Prostate gland (tissue), 2 donors: Measurements from ENCODE around the gene KDM4B. TPM values are rescaled to one million over a fixed set of nuclear protein-coding genes. Genes with fewer than 3 reads are reported as not detected.

Experiments used
- DNase-seq: peaks from one replicate; pipeline ENCODE4 v3.0.0-alpha.2; 2019; ENCODE audit warnings: low spot score
- H3K27ac ChIP-seq, 2 donors: fragments of 200-600 bp; sonication (generic); 2 replicates each; pipeline ENCODE4 v1.5.1; 2017 to 2019
- H3K27me3 ChIP-seq: fragments of 200-600 bp; sonication (generic); replicated peaks from 2 replicates; pipeline ENCODE4 v1.5.1; 2019; ENCODE audit not compliant: insufficient read depth
- H3K36me3 ChIP-seq, 2 donors: fragments of 200-600 bp; sonication (generic); 1 replicate in 1 of 2; 2 replicates in 1 of 2; pipeline versions ENCODE4 v1.5.1 to v1.8.1; 2017 to 2019
- H3K4me1 ChIP-seq: fragments of 200-600 bp; sonication (generic); replicated peaks from 2 replicates; pipeline ENCODE4 v1.5.1; 2019
- H3K4me3 ChIP-seq, 2 donors: fragments of 200-600 bp; sonication (generic); 2 replicates each; pipeline ENCODE4 v1.5.1; 2017 to 2019
- H3K9me3 ChIP-seq: fragments of 200-600 bp; sonication (generic); 2 replicates; pipeline ENCODE4 v1.5.1; 2017
- CTCF ChIP-seq, 4 experiments: fragments of 200-600 bp in 2 of 4; fragments of 450-650 bp in 2 of 4; sonication (generic) in 2 of 4; IDR thresholded peaks; 1 replicate in 3 of 4; 2 replicates in 1 of 4; pipeline ENCODE4 v1.5.1; 2016 to 2019; ENCODE audit warnings: antibody characterized with exemption in 4 of 4, mild to moderate bottlenecking in 2 of 4, moderate library complexity in 2 of 4
- POLR2A ChIP-seq: fragments of 450-650 bp; IDR thresholded peaks from one replicate; pipeline ENCODE4 v1.6.1; 2016; ENCODE audit warnings: antibody characterized with exemption, mild to moderate bottlenecking
- POLR2AphosphoS5 ChIP-seq: sonication (generic); formaldehyde crosslinking; IDR thresholded peaks from one replicate; pipeline ENCODE4 v1.6.1; 2017; ENCODE audit warnings: antibody characterized with exemption
- WGBS: methylation state at CpG from one replicate; pipeline ENCODE4 v1.1.5; 2018; 5-methylcytosine and 5-hydroxymethylcytosine counted together
- intact Hi-C: fragments of 100-400 bp; cut with DNase I; formaldehyde crosslinking; loops from one replicate; pipeline ENCODE4 v1.14.2; 2022
- total RNA-seq, 2 donors: library from RNA; depleted of rRNA; stranded (reverse); fragments of >200 nt; gene quantifications; one replicate each; pipeline ENCODE4 v1.1.0, GENCODE V29; 2016

The KDM4B gene
- total RNA-seq, 2 donors from 2014 or later: 74.6 to 136 TPM

- 90% methylated on average over 12 of the region's 13 CpGs for WGBS
- Histone ChIP-seq H3K4me3 (no peak overlapping the region), H3K36me3 (no peaks in the 10 kb centered on the region), H3K27ac (peak overlapping the region; percentile 14 to 66), H3K9me3 (no peaks in the 10 kb centered on the region), H3K4me1 (peaks cover 16% of the 10 kb centered on the region), H3K27me3 (no peaks in the 10 kb centered on the region)
- intact Hi-C loops: no loop called here
- no peak for TF ChIP-seq POLR2AphosphoS5
- TF ChIP-seq POLR2A: no peak
- TF ChIP-seq CTCF (IDR thresholded peaks at IDR 0.05): no peak
- DNase-seq: no peak
Measured at GRCh38 chr19:5006821-5007220, 37.9 kb downstream of the KDM4B start.

DNA sequence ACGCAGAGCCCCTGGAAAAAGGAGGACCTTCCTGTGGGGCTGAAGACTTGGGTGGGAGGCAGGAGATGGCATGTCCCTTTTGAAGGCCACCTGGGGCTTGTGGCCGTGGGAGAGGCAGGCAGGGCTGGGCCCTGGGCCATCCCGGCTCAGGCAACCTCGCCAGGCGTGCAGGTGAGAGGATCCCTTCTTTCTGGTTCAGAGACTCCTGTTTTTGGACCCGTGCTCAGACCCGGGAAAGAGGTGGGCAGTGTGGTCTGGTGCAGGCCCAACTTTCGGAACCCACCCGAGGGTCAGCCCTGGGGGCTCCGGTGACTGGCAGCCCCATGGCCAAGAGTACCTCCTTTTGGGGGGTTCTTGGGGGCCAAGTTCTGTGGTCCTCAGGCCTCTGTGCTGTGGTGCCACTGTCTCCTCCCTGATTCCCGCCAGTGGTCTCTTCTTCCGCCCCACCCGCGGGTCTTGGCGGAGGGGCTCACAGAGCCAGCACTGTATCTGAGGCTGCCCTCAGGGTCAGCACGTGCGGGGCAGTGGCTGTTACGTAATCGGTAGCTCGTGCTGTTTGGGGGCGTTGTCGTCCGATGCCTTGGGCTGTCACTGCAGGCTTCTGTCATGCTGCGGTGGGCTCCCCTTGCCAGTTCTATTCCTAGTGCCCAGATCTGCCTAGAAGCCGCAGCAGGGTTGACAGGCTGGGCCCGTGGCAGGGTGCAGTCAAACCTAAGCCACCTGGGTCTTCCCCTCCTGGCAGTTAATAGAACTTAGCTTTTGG is 42.7 kb downstream of the KDM4B start:
- TF ChIP-seq POLR2A: no peak
- TF ChIP-seq POLR2AphosphoS5: no peak
- TF ChIP-seq CTCF (IDR thresholded peaks at IDR 0.05): no peak
- peaks cover 0 to under 1% of the 10 kb centered on the region in 2 donors for H3K36me3 ChIP-seq
- intact Hi-C loops: no loop called here
- no peaks in the 10 kb centered on the region for H3K9me3 ChIP-seq
- WGBS: 82% methylated on average over 25 of the region's 26 CpGs
- no peak overlapping the region for H3K27ac ChIP-seq
- no peaks in the 10 kb centered on the region for H3K4me1 ChIP-seq
- H3K27me3 ChIP-seq: no peaks in the 10 kb centered on the region
- H3K4me3 ChIP-seq: no peak overlapping the region
- DNase-seq: no peak

GRCh38 chr19:5012688-5013457 is 44.0 kb downstream of the KDM4B start:
- H3K4me3 ChIP-seq: no peak overlapping the region
- H3K27me3 ChIP-seq: no peaks in the 10 kb centered on the region
- no peaks in the 10 kb centered on the region for H3K9me3 ChIP-seq
- DNase-seq: no peak
- H3K36me3 ChIP-seq: peaks cover 0 to 8% of the 10 kb centered on the region in 2 donors
- H3K4me1 ChIP-seq: no peaks in the 10 kb centered on the region
- H3K27ac ChIP-seq: peak overlapping the region in 1 of 2 donors; percentile 1
- 89% methylated on average over 25 of the region's 25 CpGs for whole genome bisulfite sequencing
- intact Hi-C loops: no loop called here
- TF ChIP-seq POLR2A (no peak), POLR2AphosphoS5 (no peak), CTCF (IDR thresholded peaks at IDR 0.05) (no peak)

- H3K36me3 ChIP-seq: peaks cover 0 to 8% of the 10 kb centered on the region in 2 donors
- no peak overlapping the region for H3K4me3 ChIP-seq
- intact Hi-C loops: no loop called here
- TF ChIP-seq POLR2A: no peak
- TF ChIP-seq POLR2AphosphoS5: no peak
- no peak for TF ChIP-seq CTCF (IDR thresholded peaks at IDR 0.05)
- WGBS: 85% methylated on average over 14 of the region's 14 CpGs
- no peak for DNase-seq
- no peaks in the 10 kb centered on the region for H3K4me1 ChIP-seq
- no peaks in the 10 kb centered on the region for H3K27me3 ChIP-seq
- H3K27ac ChIP-seq: peak overlapping the region in 1 of 2 donors; percentile 1
- no peaks in the 10 kb centered on the region for H3K9me3 ChIP-seq
Measured at GRCh38 chr19:5013761-5014160, 44.8 kb downstream of the KDM4B start.
